ENCODE data around the gene CWC27. TPM values are rescaled to one million over a fixed set of nuclear protein-coding genes. Genes with fewer than 3 reads are reported as not detected.

Gene CWC27
- polyA plus RNA-seq (2013), result 26.8 TPM

GRCh38 chr5:64768358-64769312, at the start of gene CWC27, which contains the start of gene SREK1IP1:
CWC27 (plus strand) TSS chr5:64768930; CDS start chr5:64769147, 217 bp downstream.
SREK1IP1 (minus strand) TSS chr5:64768691; CDS start chr5:64768517, 174 bp downstream.
- WGBS (ENCODE audit: insufficient coverage), result 0% methylated on average over 38 of the region's 48 CpGs
- CTCF ChIA-PET, result interaction anchor here (1.2 to 1.9 kb wide), 4 partner anchors 13 to 138 kb away, joined by 3 to 4 read pairs (median 4); no protein-coding TSS in a partner anchor

DNA sequence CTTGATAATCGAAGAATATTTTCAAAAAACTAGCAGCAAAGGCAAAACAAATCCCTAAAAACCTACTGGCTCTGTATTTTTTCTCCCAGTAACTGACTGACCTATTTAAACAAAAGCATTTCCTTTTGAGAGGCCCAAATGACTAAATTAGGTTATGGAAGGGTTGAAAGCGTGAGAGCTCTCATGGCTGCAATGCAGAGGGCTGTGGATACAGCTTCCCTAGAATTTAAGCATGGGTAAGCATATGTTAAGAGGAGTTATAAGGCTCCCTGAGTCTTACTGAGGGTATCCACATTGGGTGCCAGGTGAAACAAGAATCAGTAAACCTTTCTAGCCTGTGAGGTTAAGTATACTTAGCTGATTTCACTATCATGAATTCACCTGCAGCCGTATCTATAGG, 46.1 kb upstream of the CWC27 start:
- WGBS (ENCODE audit: insufficient coverage), result 100% methylated on average over 1 of the region's 3 CpGs
- no peak overlapping the region for H3K27ac ChIP-seq (ENCODE audit: insufficient read depth in 1 of 2, low read depth in 1 of 2, low read length in 2 of 2, poor library complexity in 1 of 2, severe bottlenecking in 2 of 2)
- no peaks in the 10 kb centered on the region for H3K27me3 ChIP-seq (replicated peaks in 2 of 5; ENCODE audit: control insufficient read depth in 4 of 5, insufficient read depth in 5 of 5, low read length in 4 of 5)
- H3K4me3 ChIP-seq (ENCODE audit: control insufficient read depth in 1 of 7, extremely low read depth in 1 of 7, insufficient read depth in 4 of 7, low read depth in 2 of 7, low read length in 6 of 7), result no peak overlapping the region
- H3K36me3 ChIP-seq (ENCODE audit: control insufficient read depth in 4 of 4, insufficient read depth in 4 of 4, low read length in 3 of 4), result peaks cover 4 to 23% (median 12%) of the 10 kb centered on the region in 4 experiments
- H3K9me3 ChIP-seq (ENCODE audit: control extremely low read depth in 1 of 5, control insufficient read depth in 4 of 5, insufficient read depth in 2 of 5, low read depth in 1 of 5, low read length in 4 of 5), result no peaks in the 10 kb centered on the region
- H3K4me1 ChIP-seq (ENCODE audit: control extremely low read depth in 1 of 4, control insufficient read depth in 4 of 4, insufficient read depth in 4 of 4, low read length in 3 of 4), result no peaks in the 10 kb centered on the region
- POLR2A ChIA-PET, result interaction anchor here (0.5 kb wide), 1 partner anchor 10 kb away, joined by 4 read pairs; no protein-coding TSS in a partner anchor
- CTCF ChIA-PET, result interaction anchor here (1.0 kb wide), 1 partner anchor 88 kb away, joined by 3 read pairs; no protein-coding TSS in a partner anchor
- no peak for DNase-seq

More at GRCh38 chr5:64768358-64769312, at the start of gene CWC27, which contains the start of gene SREK1IP1:
- peaks cover 20 to 35% (median 27%) of the 10 kb centered on the region in 4 experiments for H3K4me1 ChIP-seq (ENCODE audit: control extremely low read depth in 1 of 4, control insufficient read depth in 4 of 4, insufficient read depth in 4 of 4, low read length in 3 of 4)
- peak within 1 kb of the TSS; percentile 99 to 100 for H3K27ac ChIP-seq (ENCODE audit: insufficient read depth in 1 of 2, low read depth in 1 of 2, low read length in 2 of 2, poor library complexity in 1 of 2, severe bottlenecking in 2 of 2)
- peaks cover 0 to 19% (median 11%) of the 10 kb centered on the region in 4 experiments for H3K36me3 ChIP-seq (ENCODE audit: control insufficient read depth in 4 of 4, insufficient read depth in 4 of 4, low read length in 3 of 4)
- POLR2A ChIA-PET, result no interaction called here
- peak within 1 kb of the TSS; percentile 90 to 99 (median 98) for H3K4me3 ChIP-seq (ENCODE audit: control insufficient read depth in 1 of 7, extremely low read depth in 1 of 7, insufficient read depth in 4 of 7, low read depth in 2 of 7, low read length in 6 of 7)
- H3K9me3 ChIP-seq (ENCODE audit: control extremely low read depth in 1 of 5, control insufficient read depth in 4 of 5, insufficient read depth in 2 of 5, low read depth in 1 of 5, low read length in 4 of 5), result no peaks in the 10 kb centered on the region
- no peaks in the 10 kb centered on the region for H3K27me3 ChIP-seq (replicated peaks in 2 of 5; ENCODE audit: control insufficient read depth in 4 of 5, insufficient read depth in 5 of 5, low read length in 4 of 5)
- peak; percentile 91 to 96 (median 95) for DNase-seq

DNA sequence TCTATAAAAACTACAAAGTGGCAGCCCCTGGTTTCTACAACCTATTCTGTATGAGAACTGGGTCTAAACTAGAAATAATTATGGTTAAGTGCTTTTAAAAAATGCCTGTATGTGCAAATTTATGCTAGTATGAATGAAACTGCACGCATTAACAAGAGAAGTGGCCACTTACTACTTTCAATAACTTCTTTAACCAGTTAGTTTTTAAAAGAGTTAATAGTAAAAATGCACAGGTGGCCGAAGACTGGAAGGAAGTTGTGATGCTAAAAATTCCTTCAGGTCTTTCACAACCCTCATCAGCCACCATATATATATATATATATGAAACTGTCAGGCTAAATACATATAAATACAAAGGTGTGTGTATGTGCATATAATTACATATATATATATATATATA, 41.6 kb upstream of the CWC27 start:
- H3K4me1 ChIP-seq (ENCODE audit: control extremely low read depth in 1 of 4, control insufficient read depth in 4 of 4, insufficient read depth in 4 of 4, low read length in 3 of 4), result no peaks in the 10 kb centered on the region
- no CpG with 5 or more reads among the region's 2 CpGs for WGBS (ENCODE audit: insufficient coverage)
- H3K36me3 ChIP-seq (ENCODE audit: control insufficient read depth in 4 of 4, insufficient read depth in 4 of 4, low read length in 3 of 4), result peaks cover 8 to 30% (median 19%) of the 10 kb centered on the region in 4 experiments
- no peak for DNase-seq
- H3K27ac ChIP-seq (ENCODE audit: insufficient read depth in 1 of 2, low read depth in 1 of 2, low read length in 2 of 2, poor library complexity in 1 of 2, severe bottlenecking in 2 of 2), result no peak overlapping the region
- H3K4me3 ChIP-seq (ENCODE audit: control insufficient read depth in 1 of 7, extremely low read depth in 1 of 7, insufficient read depth in 4 of 7, low read depth in 2 of 7, low read length in 6 of 7), result no peak overlapping the region
- ChIA-PET POLR2A (no interaction called here), CTCF (no interaction called here)
- H3K9me3 ChIP-seq (ENCODE audit: control extremely low read depth in 1 of 5, control insufficient read depth in 4 of 5, insufficient read depth in 2 of 5, low read depth in 1 of 5, low read length in 4 of 5), result no peaks in the 10 kb centered on the region
- no peaks in the 10 kb centered on the region for H3K27me3 ChIP-seq (replicated peaks in 2 of 5; ENCODE audit: control insufficient read depth in 4 of 5, insufficient read depth in 5 of 5, low read length in 4 of 5)

DNA sequence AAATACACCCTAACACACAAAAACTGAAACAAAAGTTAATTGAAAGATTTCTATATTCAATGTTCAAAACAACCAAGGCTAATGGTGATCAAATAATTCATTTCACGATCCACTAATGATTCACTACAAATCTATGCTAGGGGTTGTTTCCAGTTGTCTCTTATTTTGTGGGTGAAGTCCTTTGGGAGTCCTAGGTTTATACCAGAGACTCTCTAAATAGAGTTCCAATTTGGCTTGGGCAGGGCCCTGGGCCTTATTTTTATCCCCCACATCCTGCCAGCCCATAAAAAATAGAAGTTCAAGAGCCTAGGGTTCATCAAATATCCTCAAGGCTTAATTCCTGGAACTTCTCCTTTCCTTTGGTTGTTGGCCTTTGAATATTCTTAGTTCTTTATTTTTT, 26.3 kb upstream of the CWC27 start:
- Histone ChIP-seq H3K4me1 (ENCODE audit: control extremely low read depth in 1 of 4, control insufficient read depth in 4 of 4, insufficient read depth in 4 of 4, low read length in 3 of 4) (no peaks in the 10 kb centered on the region), H3K36me3 (ENCODE audit: control insufficient read depth in 4 of 4, insufficient read depth in 4 of 4, low read length in 3 of 4) (peaks cover 0 to 26% (median 18%) of the 10 kb centered on the region in 4 experiments), H3K27ac (ENCODE audit: insufficient read depth in 1 of 2, low read depth in 1 of 2, low read length in 2 of 2, poor library complexity in 1 of 2, severe bottlenecking in 2 of 2) (no peak overlapping the region), H3K27me3 (replicated peaks in 2 of 5; ENCODE audit: control insufficient read depth in 4 of 5, insufficient read depth in 5 of 5, low read length in 4 of 5) (no peaks in the 10 kb centered on the region), H3K4me3 (ENCODE audit: control insufficient read depth in 1 of 7, extremely low read depth in 1 of 7, insufficient read depth in 4 of 7, low read depth in 2 of 7, low read length in 6 of 7) (no peak overlapping the region), H3K9me3 (ENCODE audit: control extremely low read depth in 1 of 5, control insufficient read depth in 4 of 5, insufficient read depth in 2 of 5, low read depth in 1 of 5, low read length in 4 of 5) (no peaks in the 10 kb centered on the region)
- WGBS (ENCODE audit: insufficient coverage), result no CpG with 5 or more reads among the region's 1 CpG
- no peak for DNase-seq
- POLR2A ChIA-PET, result no interaction called here
- CTCF ChIA-PET, result no interaction called here

DNA sequence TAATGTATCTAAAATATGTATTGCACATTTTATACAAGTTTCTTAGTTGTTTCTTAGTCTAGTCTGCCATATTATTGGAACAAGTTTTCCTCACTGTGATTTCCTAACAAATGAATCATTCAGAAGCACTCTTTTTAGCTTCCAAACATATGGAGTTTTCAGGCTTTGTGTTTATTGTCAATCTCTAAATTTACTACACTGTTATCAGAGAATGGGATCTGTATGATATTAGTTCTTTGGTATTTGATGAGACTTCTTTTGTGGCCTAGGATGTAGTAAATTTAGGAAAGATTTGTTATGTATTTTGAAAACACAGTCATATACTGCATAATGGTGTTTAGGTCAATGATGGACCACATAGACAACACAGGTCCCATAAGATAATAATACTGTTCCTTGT, 25.9 kb upstream of the CWC27 start:
- no peak overlapping the region for H3K27ac ChIP-seq (ENCODE audit: insufficient read depth in 1 of 2, low read depth in 1 of 2, low read length in 2 of 2, poor library complexity in 1 of 2, severe bottlenecking in 2 of 2)
- H3K36me3 ChIP-seq (ENCODE audit: control insufficient read depth in 4 of 4, insufficient read depth in 4 of 4, low read length in 3 of 4), result peaks cover 0 to 26% (median 17%) of the 10 kb centered on the region in 4 experiments
- no peaks in the 10 kb centered on the region for H3K4me1 ChIP-seq (ENCODE audit: control extremely low read depth in 1 of 4, control insufficient read depth in 4 of 4, insufficient read depth in 4 of 4, low read length in 3 of 4)
- no peaks in the 10 kb centered on the region for H3K9me3 ChIP-seq (ENCODE audit: control extremely low read depth in 1 of 5, control insufficient read depth in 4 of 5, insufficient read depth in 2 of 5, low read depth in 1 of 5, low read length in 4 of 5)
- ChIA-PET CTCF (no interaction called here), POLR2A (no interaction called here)
- no peak overlapping the region for H3K4me3 ChIP-seq (ENCODE audit: control insufficient read depth in 1 of 7, extremely low read depth in 1 of 7, insufficient read depth in 4 of 7, low read depth in 2 of 7, low read length in 6 of 7)
- no peaks in the 10 kb centered on the region for H3K27me3 ChIP-seq (replicated peaks in 2 of 5; ENCODE audit: control insufficient read depth in 4 of 5, insufficient read depth in 5 of 5, low read length in 4 of 5)
- no peak for DNase-seq

- Histone ChIP-seq H3K9me3 (ENCODE audit: control extremely low read depth in 1 of 5, control insufficient read depth in 4 of 5, insufficient read depth in 2 of 5, low read depth in 1 of 5, low read length in 4 of 5) (no peaks in the 10 kb centered on the region), H3K4me1 (ENCODE audit: control extremely low read depth in 1 of 4, control insufficient read depth in 4 of 4, insufficient read depth in 4 of 4, low read length in 3 of 4) (no peaks in the 10 kb centered on the region), H3K4me3 (ENCODE audit: control insufficient read depth in 1 of 7, extremely low read depth in 1 of 7, insufficient read depth in 4 of 7, low read depth in 2 of 7, low read length in 6 of 7) (no peak overlapping the region), H3K27me3 (replicated peaks in 2 of 5; ENCODE audit: control insufficient read depth in 4 of 5, insufficient read depth in 5 of 5, low read length in 4 of 5) (no peaks in the 10 kb centered on the region), H3K36me3 (ENCODE audit: control insufficient read depth in 4 of 4, insufficient read depth in 4 of 4, low read length in 3 of 4) (peaks cover 0 to 14% (median 5%) of the 10 kb centered on the region in 4 experiments), H3K27ac (ENCODE audit: insufficient read depth in 1 of 2, low read depth in 1 of 2, low read length in 2 of 2, poor library complexity in 1 of 2, severe bottlenecking in 2 of 2) (no peak overlapping the region)
- ChIA-PET POLR2A (no interaction called here), CTCF (no interaction called here)
- no peak for DNase-seq
- WGBS (ENCODE audit: insufficient coverage), result 89% methylated on average over 1 of the region's 1 CpG
Observed at GRCh38 chr5:64744914-64745313, 23.8 kb upstream of the CWC27 start.

DNA sequence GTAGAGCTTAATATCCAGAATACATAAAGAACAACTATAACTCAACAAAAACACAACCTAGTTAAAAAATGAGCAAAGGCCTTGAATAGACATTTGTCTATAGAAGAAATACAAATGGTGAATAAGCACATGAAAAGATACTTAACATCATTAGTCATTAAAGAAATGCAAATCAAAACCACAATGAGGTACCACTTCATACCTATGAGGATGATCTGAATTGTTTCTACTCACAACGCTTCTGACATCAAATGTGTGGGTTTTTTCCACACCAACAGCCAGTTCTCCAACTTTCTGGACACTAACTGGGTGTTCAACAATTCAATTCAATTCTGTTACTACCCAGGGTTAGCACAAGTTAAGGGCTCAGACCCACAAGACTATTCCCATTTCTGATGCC, 22.3 kb upstream of the CWC27 start:
- H3K9me3 ChIP-seq (ENCODE audit: control extremely low read depth in 1 of 5, control insufficient read depth in 4 of 5, insufficient read depth in 2 of 5, low read depth in 1 of 5, low read length in 4 of 5), result no peaks in the 10 kb centered on the region
- no peak overlapping the region for H3K4me3 ChIP-seq (ENCODE audit: control insufficient read depth in 1 of 7, extremely low read depth in 1 of 7, insufficient read depth in 4 of 7, low read depth in 2 of 7, low read length in 6 of 7)
- H3K4me1 ChIP-seq (ENCODE audit: control extremely low read depth in 1 of 4, control insufficient read depth in 4 of 4, insufficient read depth in 4 of 4, low read length in 3 of 4), result no peaks in the 10 kb centered on the region
- no peak overlapping the region for H3K27ac ChIP-seq (ENCODE audit: insufficient read depth in 1 of 2, low read depth in 1 of 2, low read length in 2 of 2, poor library complexity in 1 of 2, severe bottlenecking in 2 of 2)
- ChIA-PET POLR2A (no interaction called here), CTCF (no interaction called here)
- no peak for DNase-seq
- WGBS (ENCODE audit: insufficient coverage), result 100% methylated on average over 1 of the region's 1 CpG
- H3K36me3 ChIP-seq (ENCODE audit: control insufficient read depth in 4 of 4, insufficient read depth in 4 of 4, low read length in 3 of 4), result peaks cover 0 to 6% (median 0%) of the 10 kb centered on the region in 4 experiments
- no peaks in the 10 kb centered on the region for H3K27me3 ChIP-seq (replicated peaks in 2 of 5; ENCODE audit: control insufficient read depth in 4 of 5, insufficient read depth in 5 of 5, low read length in 4 of 5)
